Measurements from ENCODE around the gene RILPL1.

The RILPL1 gene

DNA sequence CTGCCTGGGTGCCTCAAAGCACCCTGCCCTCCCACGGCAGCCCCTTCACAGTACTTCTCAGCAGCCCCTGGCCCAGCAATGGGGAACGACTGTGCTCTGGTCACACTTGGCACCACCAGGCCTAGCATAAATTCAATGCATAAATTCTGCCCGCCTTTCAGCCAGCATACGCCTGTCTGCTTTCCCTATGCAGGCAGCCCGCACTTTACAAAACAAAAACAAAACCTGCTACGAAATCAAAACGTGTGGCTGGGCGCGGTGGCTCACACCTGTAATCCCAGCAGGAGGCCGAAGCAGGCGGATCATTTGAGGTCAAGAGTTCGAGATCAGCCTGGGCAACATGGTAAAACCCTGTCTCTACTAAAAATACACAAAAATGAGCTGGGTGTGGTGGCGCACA lies 42.0 kb downstream of the RILPL1 start:
- TF ChIP-seq RAD21 (IDR thresholded peaks at IDR 0.05; ENCODE audit: low read depth), result no peak
- TF ChIP-seq CREB1 (IDR thresholded peaks at IDR 0.05; ENCODE audit: low read depth), result no peak
- no peak for TF ChIP-seq EP300 (IDR thresholded peaks at IDR 0.05; ENCODE audit: borderline replicate concordance)
- no peak for TF ChIP-seq EGR1 (IDR thresholded peaks at IDR 0.05)
- TF ChIP-seq, protein P1, sequence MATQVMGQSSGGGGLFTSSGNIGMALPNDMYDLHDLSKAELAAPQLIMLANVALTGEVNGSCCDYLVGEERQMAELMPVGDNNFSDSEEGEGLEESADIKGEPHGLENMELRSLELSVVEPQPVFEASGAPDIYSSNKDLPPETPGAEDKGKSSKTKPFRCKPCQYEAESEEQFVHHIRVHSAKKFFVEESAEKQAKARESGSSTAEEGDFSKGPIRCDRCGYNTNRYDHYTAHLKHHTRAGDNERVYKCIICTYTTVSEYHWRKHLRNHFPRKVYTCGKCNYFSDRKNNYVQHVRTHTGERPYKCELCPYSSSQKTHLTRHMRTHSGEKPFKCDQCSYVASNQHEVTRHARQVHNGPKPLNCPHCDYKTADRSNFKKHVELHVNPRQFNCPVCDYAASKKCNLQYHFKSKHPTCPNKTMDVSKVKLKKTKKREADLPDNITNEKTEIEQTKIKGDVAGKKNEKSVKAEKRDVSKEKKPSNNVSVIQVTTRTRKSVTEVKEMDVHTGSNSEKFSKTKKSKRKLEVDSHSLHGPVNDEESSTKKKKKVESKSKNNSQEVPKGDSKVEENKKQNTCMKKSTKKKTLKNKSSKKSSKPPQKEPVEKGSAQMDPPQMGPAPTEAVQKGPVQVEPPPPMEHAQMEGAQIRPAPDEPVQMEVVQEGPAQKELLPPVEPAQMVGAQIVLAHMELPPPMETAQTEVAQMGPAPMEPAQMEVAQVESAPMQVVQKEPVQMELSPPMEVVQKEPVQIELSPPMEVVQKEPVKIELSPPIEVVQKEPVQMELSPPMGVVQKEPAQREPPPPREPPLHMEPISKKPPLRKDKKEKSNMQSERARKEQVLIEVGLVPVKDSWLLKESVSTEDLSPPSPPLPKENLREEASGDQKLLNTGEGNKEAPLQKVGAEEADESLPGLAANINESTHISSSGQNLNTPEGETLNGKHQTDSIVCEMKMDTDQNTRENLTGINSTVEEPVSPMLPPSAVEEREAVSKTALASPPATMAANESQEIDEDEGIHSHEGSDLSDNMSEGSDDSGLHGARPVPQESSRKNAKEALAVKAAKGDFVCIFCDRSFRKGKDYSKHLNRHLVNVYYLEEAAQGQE (IDR thresholded peaks at IDR 0.05; ENCODE audit: low read depth), result no peak
- no peak for TF ChIP-seq ZBTB7A (IDR thresholded peaks at IDR 0.05; ENCODE audit: low read depth)
- no peak for TF ChIP-seq TCF12 (IDR thresholded peaks at IDR 0.05; ENCODE audit: low read depth)
- TF ChIP-seq NFIC (IDR thresholded peaks at IDR 0.05), result no peak
- TF ChIP-seq, protein P2, sequence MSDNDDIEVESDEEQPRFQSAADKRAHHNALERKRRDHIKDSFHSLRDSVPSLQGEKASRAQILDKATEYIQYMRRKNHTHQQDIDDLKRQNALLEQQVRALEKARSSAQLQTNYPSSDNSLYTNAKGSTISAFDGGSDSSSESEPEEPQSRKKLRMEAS (IDR thresholded peaks at IDR 0.05), result no peak
- TF ChIP-seq, protein P3, sequence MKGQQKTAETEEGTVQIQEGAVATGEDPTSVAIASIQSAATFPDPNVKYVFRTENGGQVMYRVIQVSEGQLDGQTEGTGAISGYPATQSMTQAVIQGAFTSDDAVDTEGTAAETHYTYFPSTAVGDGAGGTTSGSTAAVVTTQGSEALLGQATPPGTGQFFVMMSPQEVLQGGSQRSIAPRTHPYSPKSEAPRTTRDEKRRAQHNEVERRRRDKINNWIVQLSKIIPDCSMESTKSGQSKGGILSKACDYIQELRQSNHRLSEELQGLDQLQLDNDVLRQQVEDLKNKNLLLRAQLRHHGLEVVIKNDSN (IDR thresholded peaks at IDR 0.05), result no peak

DNA sequence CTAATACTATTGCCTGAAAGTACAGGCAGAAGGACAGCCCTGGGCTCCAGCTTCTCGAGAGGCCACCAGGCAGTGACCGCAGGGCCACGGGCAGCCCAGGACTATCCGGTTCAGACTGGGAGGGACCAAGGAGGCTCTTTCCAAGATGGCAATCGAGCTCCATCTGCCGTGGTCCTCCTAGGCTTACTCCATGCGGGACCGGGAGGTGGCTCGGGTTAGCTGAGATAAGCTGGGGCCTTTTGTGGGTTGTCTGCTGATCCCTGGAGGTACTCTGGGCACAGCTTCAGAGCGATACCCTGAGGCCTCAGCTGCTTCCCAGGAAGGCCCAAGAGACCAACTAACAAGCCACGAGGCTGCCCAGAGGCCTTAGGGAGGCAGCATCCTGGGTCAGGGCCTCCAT lies 42.5 kb downstream of the RILPL1 start:
- TF ChIP-seq, protein P3 (IDR thresholded peaks at IDR 0.05), result no peak
- TF ChIP-seq, protein P1 (IDR thresholded peaks at IDR 0.05; ENCODE audit: low read depth), result no peak
- TF ChIP-seq FOXM1 (IDR thresholded peaks at IDR 0.05; ENCODE audit: borderline replicate concordance, low read depth), result no peak
- TF ChIP-seq TEAD4 (IDR thresholded peaks at IDR 0.05), result no peak
- no peak for TF ChIP-seq NFIC (IDR thresholded peaks at IDR 0.05)
- TF ChIP-seq YY1 (IDR thresholded peaks at IDR 0.05; ENCODE audit: low read depth), result no peak
- no peak for TF ChIP-seq EP300 (IDR thresholded peaks at IDR 0.05; ENCODE audit: borderline replicate concordance)
- no peak for TF ChIP-seq ZBTB7A (IDR thresholded peaks at IDR 0.05; ENCODE audit: low read depth)
- TF ChIP-seq TAF1 (IDR thresholded peaks at IDR 0.05; ENCODE audit: low read depth), result no peak
- TF ChIP-seq, protein P2 (IDR thresholded peaks at IDR 0.05), result no peak
- TF ChIP-seq CEBPB (IDR thresholded peaks at IDR 0.05), result no peak
- TF ChIP-seq RAD21 (IDR thresholded peaks at IDR 0.05; ENCODE audit: low read depth), result no peak
- TF ChIP-seq EGR1 (IDR thresholded peaks at IDR 0.05), result no peak

DNA sequence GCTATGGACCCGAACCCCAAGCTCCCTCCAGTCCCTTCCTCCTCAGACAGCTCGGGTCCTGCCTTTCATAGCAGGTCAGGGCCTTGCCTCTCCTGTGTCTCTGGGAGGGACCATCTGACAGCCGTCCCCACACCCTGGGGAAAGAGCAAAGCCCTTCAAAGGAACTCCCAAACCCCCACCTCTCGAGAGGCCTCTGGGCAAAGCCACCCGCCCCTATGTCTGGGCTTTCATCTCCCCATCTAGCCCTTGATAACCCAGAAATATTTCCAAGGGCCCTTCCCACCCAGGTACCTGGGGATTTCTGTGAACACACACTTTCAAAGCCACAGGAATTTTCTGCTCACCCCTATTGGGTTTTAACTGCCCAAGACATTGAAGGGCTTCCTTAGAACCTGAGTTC lies 43.4 kb downstream of the RILPL1 start:
- TF ChIP-seq YY1 (IDR thresholded peaks at IDR 0.05; ENCODE audit: low read depth), result no peak
- TF ChIP-seq CEBPB (IDR thresholded peaks at IDR 0.05), result no peak
- TF ChIP-seq CREB1 (IDR thresholded peaks at IDR 0.05; ENCODE audit: low read depth), result no peak
- TF ChIP-seq, protein P3 (IDR thresholded peaks at IDR 0.05), result no peak
- no peak for TF ChIP-seq EP300 (IDR thresholded peaks at IDR 0.05; ENCODE audit: borderline replicate concordance)
- no peak for TF ChIP-seq FOXM1 (IDR thresholded peaks at IDR 0.05; ENCODE audit: borderline replicate concordance, low read depth)
- no peak for TF ChIP-seq TAF1 (IDR thresholded peaks at IDR 0.05; ENCODE audit: low read depth)
- TF ChIP-seq, protein P1 (IDR thresholded peaks at IDR 0.05; ENCODE audit: low read depth), result no peak
- no peak for TF ChIP-seq RAD21 (IDR thresholded peaks at IDR 0.05; ENCODE audit: low read depth)
- TF ChIP-seq TEAD4 (IDR thresholded peaks at IDR 0.05), result no peak
- no peak for TF ChIP-seq EGR1 (IDR thresholded peaks at IDR 0.05)
- TF ChIP-seq, protein P2 (IDR thresholded peaks at IDR 0.05), result no peak
- TF ChIP-seq NFIC (IDR thresholded peaks at IDR 0.05), result no peak
- TF ChIP-seq ZBTB7A (IDR thresholded peaks at IDR 0.05; ENCODE audit: low read depth), result no peak
- TF ChIP-seq TCF12 (IDR thresholded peaks at IDR 0.05; ENCODE audit: low read depth), result no peak

DNA sequence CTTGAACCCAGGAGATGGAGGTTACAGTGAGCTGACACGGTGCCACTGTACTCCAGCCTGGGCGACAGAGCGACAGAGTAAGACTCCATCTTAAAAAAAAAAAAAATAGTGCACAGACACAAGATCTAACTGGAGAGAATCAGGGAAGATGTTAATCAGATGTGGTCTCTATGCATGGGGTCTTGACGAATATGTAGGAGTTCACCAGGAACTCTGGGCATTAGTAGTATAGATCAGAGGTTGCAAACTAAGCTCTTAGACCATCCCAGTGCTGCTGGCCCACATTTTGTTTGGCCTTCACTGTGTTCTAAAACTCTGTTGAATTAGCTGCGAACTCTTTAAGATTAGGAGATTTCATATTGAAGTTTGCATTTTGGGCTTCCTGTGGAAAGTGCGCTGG lies 43.9 kb downstream of the RILPL1 start:
- TF ChIP-seq CREB1 (IDR thresholded peaks at IDR 0.05; ENCODE audit: low read depth) (no peak), CEBPB (IDR thresholded peaks at IDR 0.05) (no peak), EP300 (IDR thresholded peaks at IDR 0.05; ENCODE audit: borderline replicate concordance) (no peak), FOXM1 (IDR thresholded peaks at IDR 0.05; ENCODE audit: borderline replicate concordance, low read depth) (no peak), NFIC (IDR thresholded peaks at IDR 0.05) (no peak), TCF12 (IDR thresholded peaks at IDR 0.05; ENCODE audit: low read depth) (no peak), YY1 (IDR thresholded peaks at IDR 0.05; ENCODE audit: low read depth) (no peak), EGR1 (IDR thresholded peaks at IDR 0.05) (no peak), TAF1 (IDR thresholded peaks at IDR 0.05; ENCODE audit: low read depth) (no peak), RAD21 (IDR thresholded peaks at IDR 0.05; ENCODE audit: low read depth) (no peak), ZBTB7A (IDR thresholded peaks at IDR 0.05; ENCODE audit: low read depth) (no peak), TEAD4 (IDR thresholded peaks at IDR 0.05) (no peak)
- TF ChIP-seq, protein P2 (IDR thresholded peaks at IDR 0.05), result no peak
- TF ChIP-seq, protein P3 (IDR thresholded peaks at IDR 0.05), result no peak
- TF ChIP-seq, protein P1 (IDR thresholded peaks at IDR 0.05; ENCODE audit: low read depth), result no peak
